SK-N-SH (cell line): Measurements from ENCODE around the gene ESPNL. TPM values are rescaled to one million over a fixed set of nuclear protein-coding genes. Genes with fewer than 3 reads are reported as not detected.

ENCODE experiments used
- CTCF ChIA-PET: fragments of 300-600, 350-600 bp; formaldehyde crosslinking; extraction: SDS; loops from one replicate; lab custom pipeline; 2021; lab: Yijun Ruan, JAX
- POLR2A ChIA-PET: fragments of 350-600 bp; sonication (Branson Sonifier 250); formaldehyde crosslinking; extraction: SDS; loops from one replicate; lab custom pipeline; 2020; ENCODE audit warnings: antibody characterized with exemption, inconsistent platforms; lab: Yijun Ruan, JAX
- DNase-seq: peaks from one replicate; pipeline ENCODE4 v3.0.0; 2012
- H2AFZ ChIP-seq: fragments of 200-600 bp; sonication (generic); 2 replicates; pipeline ENCODE4 v1.8.1; 2016; ENCODE audit warnings: antibody characterized with exemption, mild to moderate bottlenecking, low read depth
- H3F3A ChIP-seq: fragments of 200-600 bp; sonication (generic); replicated peaks from 2 replicates; pipeline ENCODE3; 2016; ENCODE audit warnings: antibody characterized with exemption, mild to moderate bottlenecking; ENCODE audit not compliant: insufficient read depth
- H3K27ac ChIP-seq, 2 experiments: fragments of 200-500 bp in 1 of 2; fragments of 200-600 bp in 1 of 2; sonication (Bioruptor generic) in 1 of 2; sonication (generic), shearing (Covaris generic) in 1 of 2; 2 replicates each; pipeline versions ENCODE4 v1.5.1 to v1.6.1; 2014 to 2016; ENCODE audit warnings: low read depth in 2 of 2, inconsistent platforms in 1 of 2, low read length in 1 of 2, mild to moderate bottlenecking in 1 of 2, mixed read lengths in 1 of 2
- H3K27me3 ChIP-seq: fragments of 200-600 bp; sonication (generic), shearing (Covaris generic); 2 replicates; pipeline ENCODE4 v1.6.1; 2016; ENCODE audit warnings: mixed run types; ENCODE audit not compliant: insufficient read depth
- H3K36me3 ChIP-seq, 2 experiments: fragments of 200-500 bp in 1 of 2; fragments of 200-600 bp in 1 of 2; sonication (Bioruptor generic) in 1 of 2; sonication (generic) in 1 of 2; replicated peaks in 1 of 2; 2 replicates each; pipeline versions ENCODE3 to v1.5.1; 2014 to 2016; ENCODE audit warnings: low read length in 1 of 2, mild to moderate bottlenecking in 1 of 2; ENCODE audit not compliant: insufficient read depth in 2 of 2, control insufficient read depth in 1 of 2
- H3K4me1 ChIP-seq, 2 experiments: fragments of 200-500 bp in 1 of 2; fragments of 200-600 bp in 1 of 2; sonication (Bioruptor generic) in 1 of 2; sonication (generic), shearing (Covaris generic) in 1 of 2; 2 replicates each; pipeline versions ENCODE4 v1.5.1 to v1.6.1; 2014 to 2016; ENCODE audit warnings: low read depth in 1 of 2, low read length in 1 of 2, mixed run types in 1 of 2; ENCODE audit not compliant: insufficient read depth in 2 of 2, control insufficient read depth in 1 of 2
- H3K4me2 ChIP-seq: fragments of 200-600 bp; sonication (generic), shearing (Covaris generic); 2 replicates; pipeline ENCODE4 v1.6.1; 2017; ENCODE audit warnings: mixed run types
- H3K4me3 ChIP-seq, 2 experiments: fragments of 200-500 bp in 1 of 2; fragments of 200-600 bp in 1 of 2; sonication (Bioruptor generic) in 1 of 2; sonication (generic), shearing (Covaris generic) in 1 of 2; 2 replicates each; pipeline versions ENCODE4 v1.5.1 to v1.8.1; 2014 to 2016; ENCODE audit warnings: low read depth in 2 of 2, inconsistent platforms in 1 of 2, low read length in 1 of 2, mild to moderate bottlenecking in 1 of 2, mixed read lengths in 1 of 2, moderate library complexity in 1 of 2
- H3K79me2 ChIP-seq: fragments of 200-600 bp; sonication (generic); 2 replicates; pipeline ENCODE4 v1.8.1; 2017; ENCODE audit warnings: mild to moderate bottlenecking; ENCODE audit not compliant: insufficient read depth
- H3K9ac ChIP-seq: fragments of 200-600 bp; sonication (generic); 2 replicates; pipeline ENCODE4 v1.6.1; 2017; ENCODE audit warnings: mixed run types
- H3K9me2 ChIP-seq: fragments of 200-600 bp; sonication (generic); 2 replicates; pipeline ENCODE4 v1.6.1; 2017; ENCODE audit warnings: mixed run types
- H3K9me3 ChIP-seq: fragments of 200-600 bp; sonication (generic); 2 replicates; pipeline ENCODE4 v1.6.1; 2017; ENCODE audit warnings: mixed run types, mild to moderate bottlenecking, moderate library complexity
- H4K20me1 ChIP-seq: fragments of 200-600 bp; sonication (generic); 2 replicates; pipeline ENCODE4 v1.6.1; 2017; ENCODE audit warnings: mild to moderate bottlenecking, mixed run types; ENCODE audit not compliant: insufficient read depth
- CHD2 ChIP-seq: fragments of 150-350 bp; IDR thresholded peaks from 2 replicates; pipeline ENCODE4 v1.6.1; 2018; ENCODE audit warnings: low read length; ENCODE audit not compliant: partially characterized antibody
- FOXJ3 ChIP-seq: sonication (generic); formaldehyde crosslinking; IDR thresholded peaks from 2 replicates; pipeline ENCODE4 v1.5.1; 2020; ENCODE audit warnings: mild to moderate bottlenecking, missing genetic modification reagents
- FOXM1 ChIP-seq: IDR thresholded peaks from 2 replicates; pipeline ENCODE4 v1.4.0; 2012; ENCODE audit warnings: low read depth, mild to moderate bottlenecking
- GABPA ChIP-seq: IDR thresholded peaks from 2 replicates; pipeline ENCODE4 v1.4.0; 2012; ENCODE audit warnings: low read depth, mild to moderate bottlenecking
- JUND ChIP-seq: IDR thresholded peaks from 2 replicates; pipeline ENCODE4 v1.4.0; 2012
- MEF2A ChIP-seq: IDR thresholded peaks from 2 replicates; pipeline ENCODE4 v1.4.0; 2012; ENCODE audit warnings: low read depth, borderline replicate concordance
- MXI1 ChIP-seq: IDR thresholded peaks from 2 replicates; pipeline ENCODE4 v1.6.1; 2012; ENCODE audit warnings: mild to moderate bottlenecking, low read depth, low read length, improper control_type of control experiment
- NRF1 ChIP-seq: IDR thresholded peaks from 2 replicates; pipeline ENCODE4 v1.6.1; 2012; ENCODE audit warnings: low read depth, mild to moderate bottlenecking, low read length
- POLR2AphosphoS5 ChIP-seq: IDR thresholded peaks from 2 replicates; pipeline ENCODE4 v1.6.1; 2012; ENCODE audit warnings: low read depth, low read length
- RAD21 ChIP-seq: IDR thresholded peaks from 2 replicates; pipeline ENCODE4 v1.6.1; 2012; ENCODE audit warnings: mild to moderate bottlenecking, low read length
- REST ChIP-seq: IDR thresholded peaks from 2 replicates; pipeline ENCODE4 v1.6.1; 2012; ENCODE audit warnings: mild to moderate bottlenecking, low read depth, low read length, moderate library complexity
- RFX5 ChIP-seq: IDR thresholded peaks from 2 replicates; pipeline ENCODE4 v1.6.1; 2012; ENCODE audit warnings: mild to moderate bottlenecking, improper control_type of control experiment, low read length
- SIN3A ChIP-seq: IDR thresholded peaks from 2 replicates; pipeline ENCODE4 v1.6.1; 2012; ENCODE audit warnings: low read depth, mild to moderate bottlenecking, low read length, moderate library complexity, borderline replicate concordance
- TCF12 ChIP-seq: IDR thresholded peaks from 2 replicates; pipeline ENCODE4 v1.4.0; 2012
- YY1 ChIP-seq: IDR thresholded peaks from 2 replicates; pipeline ENCODE4 v1.4.0; 2012; ENCODE audit warnings: low read depth, mild to moderate bottlenecking
- ZBTB33 ChIP-seq: IDR thresholded peaks from 2 replicates; pipeline ENCODE4 v1.4.0; 2012; ENCODE audit warnings: low read depth, borderline replicate concordance
- WGBS: methylation state at CpG from one replicate; pipeline ENCODE4 v1.1.6; 2017; ENCODE audit warnings: low lambda C conversion rate; 5-methylcytosine and 5-hydroxymethylcytosine counted together
- polyA plus RNA-seq, 3 experiments: library from polyadenylated mRNA; depleted of rRNA; stranded (reverse); fragments of >200 nt; gene quantifications; 2 replicates each; pipeline ENCODE4 v1.2.3, GENCODE V29; 2012
- TF ChIP-seq, protein P1 (sequence below): IDR thresholded peaks from 2 replicates; pipeline ENCODE4 v1.4.0; 2012; ENCODE audit warnings: low read depth

The ESPNL gene
- polyA plus RNA-seq, 1 of the 3 experiments (the other 2 are of a cell fraction): 0.05 TPM

- CTCF ChIA-PET: interaction anchor here (1.1 kb wide), 1 partner anchor 128 kb away, joined by 3 read pairs; no protein-coding TSS in a partner anchor
- TF ChIP-seq ZBTB33 (no peak), MEF2A (no peak), FOXJ3 (CRISPR knock-in tag) (no peak), FOXM1 (no peak), REST (no peak), GABPA (no peak), POLR2AphosphoS5 (no peak), YY1 (no peak), RFX5 (no peak)
- TF ChIP-seq, protein P1, sequence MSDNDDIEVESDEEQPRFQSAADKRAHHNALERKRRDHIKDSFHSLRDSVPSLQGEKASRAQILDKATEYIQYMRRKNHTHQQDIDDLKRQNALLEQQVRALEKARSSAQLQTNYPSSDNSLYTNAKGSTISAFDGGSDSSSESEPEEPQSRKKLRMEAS: no peak
- TF ChIP-seq, all 33 proteins: peak for 0
- Histone ChIP-seq H3K9ac (no peak overlapping the region), H3K4me2 (no peak overlapping the region), H2AFZ (no peak overlapping the region), H4K20me1 (no peaks in the 10 kb centered on the region), H3K4me3 (no peak overlapping the region), H3K79me2 (no peaks in the 10 kb centered on the region), H3K4me1 (peaks cover 0 to 10% of the 10 kb centered on the region in 2 experiments; a peak in 1 of 4 replicates), H3K36me3 (peaks cover 31 to 39% of the 10 kb centered on the region in 2 experiments), H3K27ac (no peak overlapping the region), H3K9me2 (no peaks in the 10 kb centered on the region), H3K9me3 (no peaks in the 10 kb centered on the region), H3K27me3 (no peaks in the 10 kb centered on the region), H3F3A (no peaks in the 10 kb centered on the region)
- 93% methylated on average over 7 of the region's 7 CpGs for WGBS
- no peak for DNase-seq
- POLR2A ChIA-PET: no interaction called here
Measured at GRCh38 chr2:238082827-238083226, 17.3 kb upstream of the ESPNL start.

DNA sequence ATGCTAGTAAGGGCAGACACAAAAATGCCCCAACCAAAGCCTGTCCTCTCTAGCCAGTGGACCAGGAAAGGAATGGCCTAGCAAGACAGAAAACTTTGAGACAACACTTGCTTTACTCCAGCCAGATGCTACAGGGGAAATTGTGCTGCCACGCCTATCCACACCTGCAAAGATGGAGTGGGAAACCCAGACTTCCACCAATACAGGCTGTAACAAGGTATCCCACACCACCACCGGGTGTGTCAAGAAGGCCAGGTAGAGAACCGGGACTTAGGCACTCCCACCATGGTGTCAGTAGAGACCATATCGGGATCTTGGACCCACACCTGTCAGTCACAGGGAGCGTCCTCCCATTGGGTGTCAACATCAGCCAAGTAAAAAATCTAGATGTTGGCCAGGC lies 16.2 kb upstream of the ESPNL start:
- H3K9ac ChIP-seq: no peak overlapping the region
- no peak overlapping the region for H3K27ac ChIP-seq
- H4K20me1 ChIP-seq: no peaks in the 10 kb centered on the region
- TF ChIP-seq RAD21: no peak
- TF ChIP-seq CHD2: no peak
- no peak for TF ChIP-seq NRF1
- TF ChIP-seq MXI1: no peak
- no peak for TF ChIP-seq TCF12
- no peak for TF ChIP-seq JUND
- TF ChIP-seq SIN3A: no peak
- H3K9me2 ChIP-seq: no peaks in the 10 kb centered on the region
- H3K27me3 ChIP-seq: no peaks in the 10 kb centered on the region
- H3K79me2 ChIP-seq: no peaks in the 10 kb centered on the region
- DNase-seq: no peak
- WGBS: 94% methylated on average over 5 of the region's 5 CpGs
- CTCF ChIA-PET: no interaction called here
- peaks cover 0 to 10% of the 10 kb centered on the region in 2 experiments; a peak in 1 of 4 replicates for H3K4me1 ChIP-seq
- H2AFZ ChIP-seq: no peak overlapping the region
- H3K9me3 ChIP-seq: no peaks in the 10 kb centered on the region
- H3F3A ChIP-seq: no peaks in the 10 kb centered on the region
- H3K4me3 ChIP-seq: no peak overlapping the region
- H3K4me2 ChIP-seq: no peak overlapping the region
- POLR2A ChIA-PET: no interaction called here
- H3K36me3 ChIP-seq: peaks cover 31 to 39% of the 10 kb centered on the region in 2 experiments
